Measurements from ENCODE around the gene PITX2.

DNA sequence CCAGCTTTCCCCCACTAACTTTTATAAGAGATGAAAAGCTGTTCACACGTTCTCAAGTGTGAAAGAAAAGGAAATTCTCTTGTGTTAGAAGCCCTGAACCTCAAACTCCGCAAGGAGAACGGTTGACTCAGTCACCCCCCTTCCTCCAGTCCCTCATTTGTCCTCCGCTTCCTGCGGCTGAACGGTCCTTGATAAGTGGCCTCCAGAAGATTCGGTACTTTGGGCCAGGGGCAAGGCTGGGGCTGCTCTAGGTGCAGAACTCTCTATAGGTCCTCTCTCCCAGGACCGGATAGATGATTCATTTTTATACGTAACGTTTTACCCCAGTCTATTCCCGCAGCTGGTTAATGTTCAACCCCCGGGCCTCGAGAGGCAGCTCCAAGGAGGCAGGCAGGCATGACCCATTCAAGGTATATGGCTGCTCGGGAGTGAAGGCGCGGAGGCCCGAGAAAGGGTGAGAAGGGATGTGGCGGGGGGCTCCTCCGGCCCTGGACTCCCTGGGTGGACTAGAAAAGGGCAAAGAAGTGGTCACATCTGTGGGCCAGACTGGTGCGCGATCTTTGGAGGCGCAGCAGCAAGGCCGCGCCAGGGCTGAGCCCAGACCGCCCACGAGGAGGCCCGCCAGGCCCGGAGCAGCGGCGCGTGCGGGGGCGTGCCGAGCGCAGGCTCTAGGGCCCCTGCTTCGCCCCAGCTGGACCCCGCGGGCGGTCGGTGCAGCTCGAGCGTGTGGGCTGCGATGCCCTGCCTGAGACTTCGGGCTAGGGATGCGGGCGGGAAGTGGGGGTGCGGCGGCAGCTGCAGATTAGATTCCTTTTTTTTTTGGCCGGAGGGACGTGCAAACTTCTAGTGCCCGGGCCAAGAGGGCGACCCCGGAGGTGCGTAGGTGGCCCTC is 11.7 kb downstream of the PITX2 start:
- TF ChIP-seq, protein P1, sequence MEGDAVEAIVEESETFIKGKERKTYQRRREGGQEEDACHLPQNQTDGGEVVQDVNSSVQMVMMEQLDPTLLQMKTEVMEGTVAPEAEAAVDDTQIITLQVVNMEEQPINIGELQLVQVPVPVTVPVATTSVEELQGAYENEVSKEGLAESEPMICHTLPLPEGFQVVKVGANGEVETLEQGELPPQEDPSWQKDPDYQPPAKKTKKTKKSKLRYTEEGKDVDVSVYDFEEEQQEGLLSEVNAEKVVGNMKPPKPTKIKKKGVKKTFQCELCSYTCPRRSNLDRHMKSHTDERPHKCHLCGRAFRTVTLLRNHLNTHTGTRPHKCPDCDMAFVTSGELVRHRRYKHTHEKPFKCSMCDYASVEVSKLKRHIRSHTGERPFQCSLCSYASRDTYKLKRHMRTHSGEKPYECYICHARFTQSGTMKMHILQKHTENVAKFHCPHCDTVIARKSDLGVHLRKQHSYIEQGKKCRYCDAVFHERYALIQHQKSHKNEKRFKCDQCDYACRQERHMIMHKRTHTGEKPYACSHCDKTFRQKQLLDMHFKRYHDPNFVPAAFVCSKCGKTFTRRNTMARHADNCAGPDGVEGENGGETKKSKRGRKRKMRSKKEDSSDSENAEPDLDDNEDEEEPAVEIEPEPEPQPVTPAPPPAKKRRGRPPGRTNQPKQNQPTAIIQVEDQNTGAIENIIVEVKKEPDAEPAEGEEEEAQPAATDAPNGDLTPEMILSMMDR (conservative IDR thresholded peaks at IDR 0.05; ENCODE audit: low read depth, low read length), result no peak
- no peak for TF ChIP-seq EZH2 (IDR thresholded peaks at IDR 0.05; ENCODE audit: borderline replicate concordance, low read depth, low read length, poor library complexity, severe bottlenecking)

All from A673 (cell line).